Adrenal gland (tissue), 12 donors: Measurements from ENCODE around the gene PHLDB1. TPM values are rescaled to one million over a fixed set of nuclear protein-coding genes. Genes with fewer than 3 reads are reported as not detected.
A peak's percentile ranks its signal among the peaks of the same experiment; 100 is the strongest.

Experiments
- DNase-seq, 7 donors: peaks; one replicate each; pipeline ENCODE4 v3.0.0-alpha.2; 2019 to 2020
- H3K27ac ChIP-seq, 5 donors: fragments of 200-600 bp; sonication (generic) in 4 of 5; 1 replicate in 3 of 5; 2 replicates in 2 of 5; pipeline versions ENCODE4 v1.5.1 to v1.8.0; 2016 to 2020; ENCODE audit warnings: mild to moderate bottlenecking in 1 of 5
- H3K27me3 ChIP-seq: fragments of 200-600 bp; 2 replicates; pipeline ENCODE4 v1.8.0; 2021
- H3K36me3 ChIP-seq, 2 donors: fragments of 200-600 bp; replicated peaks in 1 of 2; 1 replicate in 1 of 2; 2 replicates in 1 of 2; pipeline versions ENCODE4 v1.5.1 to v1.8.0; 2018 to 2022
- H3K4me1 ChIP-seq, 2 donors: fragments of 200-600 bp; replicated peaks in 1 of 2; 1 replicate in 1 of 2; 2 replicates in 1 of 2; pipeline versions ENCODE4 v1.5.1 to v1.8.0; 2018 to 2021
- H3K4me3 ChIP-seq, 4 donors: fragments of 200-600 bp; sonication (generic) in 3 of 4; one replicate each; pipeline ENCODE4 v1.5.1; 2016 to 2018
- H3K9me3 ChIP-seq, 3 donors: fragments of 200-600 bp; sonication (generic) in 1 of 3; replicated peaks in 1 of 3; 1 replicate in 2 of 3; 2 replicates in 1 of 3; pipeline versions ENCODE4 v1.5.1 to v1.8.0; 2016 to 2021
- POLR2A ChIP-seq, 2 donors: fragments of 450-650 bp; IDR thresholded peaks; one replicate each; pipeline ENCODE4 v1.6.1; 2017; ENCODE audit warnings: antibody characterized with exemption in 2 of 2, mild to moderate bottlenecking in 2 of 2, moderate library complexity in 1 of 2
- WGBS, 4 donors: extraction: QIAGEN DNeasy Blood & Tissue Kit in 2 of 4; methylation state at CpG; one replicate each; pipeline versions ENCODE4 v1.1.5 to v1.1.7; 2013 to 2017; 5-methylcytosine and 5-hydroxymethylcytosine counted together
- intact Hi-C, 2 donors: fragments of 100-400 bp; cut with DNase I; formaldehyde crosslinking; loops; one replicate each; pipeline versions ENCODE4 v1.14.1 to v1.15.0; 2022 to 2023
- polyA plus RNA-seq, 3 donors: library from polyadenylated mRNA; stranded (reverse); fragments of 200-250 nt in 2 of 3; fragments of 350-450 nt in 1 of 3; fragmentation: Illumina TruSeq in 1 of 3; extraction: RNeasy Lipid Tissue Mini Kit (QIAGEN cat#74804) in 1 of 3; gene quantifications; one replicate each; pipeline ENCODE4 v1.2.3, GENCODE V29; 2013 to 2014
- total RNA-seq, 9 donors: library from RNA; depleted of rRNA in 4 of 9; stranded (reverse); fragments of >200 nt in 4 of 9; fragments of 120-200 nt in 1 of 9; fragmentation: NEBNext Ultra II Directional in 1 of 9; extraction: Animal tissue kit (Norgen Biotek cat#: 25700) in 1 of 9; gene quantifications; one replicate each; pipeline versions ENCODE4 v1.1.0 to v1.2.4, GENCODE V29; 2013 to 2023
- TF ChIP-seq, protein P1 (sequence below), 6 experiments: fragments of 450-650 bp in 4 of 6; fragments of 200-600 bp in 2 of 6; sonication (generic) in 1 of 6; IDR thresholded peaks; 1 replicate in 5 of 6; 2 replicates in 1 of 6; pipeline versions ENCODE4 v1.5.1 to v1.8.0; 2016 to 2021; ENCODE audit warnings: antibody characterized with exemption in 6 of 6, mild to moderate bottlenecking in 2 of 6, moderate library complexity in 1 of 6
- donor health status: healthy with polysubstance abuse.
- donor health status: Bipolar disorder and iron deficiency.
- donor health status: DM: yes; HTN: yes; CAD: no.
- donor health status: DM: no; HTN: no; CAD: no.
- donor health status: DM: no; HTN: no; CAD: no.
- donor health status: DM: yes; HTN: yes; CAD: no.

Gene PHLDB1
- total and polyA plus RNA-seq, 12 donors: 20.7 to 207 (median 80.2) TPM

GRCh38 chr11:118635237-118635591 lies 27.8 kb downstream of the PHLDB1 start:
- peaks cover 0 to 44% of the 10 kb centered on the region in 2 donors for H3K36me3 ChIP-seq
- intact Hi-C loops: no loop called here
- H3K9me3 ChIP-seq: no peaks in the 10 kb centered on the region
- peak in 5 of 7 donors; percentile 46 to 75 (median 73) for DNase-seq
- 14 to 34% (median 21%) methylated on average over 2 to 15 of the region's 15 CpGs for WGBS, 4 donors
- peak overlapping the region in 1 of 4 donors; percentile 41 for H3K4me3 ChIP-seq
- H3K4me1 ChIP-seq: peaks cover 0 to 40% of the 10 kb centered on the region in 2 donors
- H3K27ac ChIP-seq: peak overlapping the region; percentile 66 to 93 (median 82)
- no peaks in the 10 kb centered on the region for H3K27me3 ChIP-seq
- no peak for TF ChIP-seq POLR2A (IDR thresholded peaks at IDR 0.05)
- TF ChIP-seq, protein P1, sequence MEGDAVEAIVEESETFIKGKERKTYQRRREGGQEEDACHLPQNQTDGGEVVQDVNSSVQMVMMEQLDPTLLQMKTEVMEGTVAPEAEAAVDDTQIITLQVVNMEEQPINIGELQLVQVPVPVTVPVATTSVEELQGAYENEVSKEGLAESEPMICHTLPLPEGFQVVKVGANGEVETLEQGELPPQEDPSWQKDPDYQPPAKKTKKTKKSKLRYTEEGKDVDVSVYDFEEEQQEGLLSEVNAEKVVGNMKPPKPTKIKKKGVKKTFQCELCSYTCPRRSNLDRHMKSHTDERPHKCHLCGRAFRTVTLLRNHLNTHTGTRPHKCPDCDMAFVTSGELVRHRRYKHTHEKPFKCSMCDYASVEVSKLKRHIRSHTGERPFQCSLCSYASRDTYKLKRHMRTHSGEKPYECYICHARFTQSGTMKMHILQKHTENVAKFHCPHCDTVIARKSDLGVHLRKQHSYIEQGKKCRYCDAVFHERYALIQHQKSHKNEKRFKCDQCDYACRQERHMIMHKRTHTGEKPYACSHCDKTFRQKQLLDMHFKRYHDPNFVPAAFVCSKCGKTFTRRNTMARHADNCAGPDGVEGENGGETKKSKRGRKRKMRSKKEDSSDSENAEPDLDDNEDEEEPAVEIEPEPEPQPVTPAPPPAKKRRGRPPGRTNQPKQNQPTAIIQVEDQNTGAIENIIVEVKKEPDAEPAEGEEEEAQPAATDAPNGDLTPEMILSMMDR (IDR thresholded peaks at IDR 0.05): no peak

DNA sequence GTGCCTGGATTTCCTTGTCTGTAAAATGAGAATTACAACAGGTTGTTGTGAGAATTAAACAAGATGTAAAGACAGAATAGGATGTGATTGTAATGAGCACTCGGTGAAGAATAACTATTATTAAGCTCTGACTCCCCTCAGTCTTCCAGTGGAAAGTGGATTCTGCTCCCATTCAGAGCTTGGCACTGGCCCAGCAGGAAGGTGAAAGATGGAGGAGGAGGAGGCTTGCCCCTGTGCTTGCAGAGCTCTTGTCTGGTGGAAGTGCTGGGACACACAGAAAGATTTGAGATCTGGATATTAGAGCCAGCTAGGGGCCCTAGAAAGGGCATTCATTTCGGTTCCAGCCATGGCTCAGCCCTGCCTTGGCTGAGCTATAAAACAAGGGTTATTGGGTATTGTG lies 28.2 kb downstream of the PHLDB1 start:
- peaks cover 0 to 40% of the 10 kb centered on the region in 2 donors for H3K4me1 ChIP-seq
- TF ChIP-seq, protein P1 (IDR thresholded peaks at IDR 0.05): no peak
- TF ChIP-seq POLR2A (IDR thresholded peaks at IDR 0.05): no peak
- peak overlapping the region in 1 of 4 donors; percentile 41 for H3K4me3 ChIP-seq
- no peaks in the 10 kb centered on the region for H3K9me3 ChIP-seq
- peaks cover 0 to 48% of the 10 kb centered on the region in 2 donors for H3K36me3 ChIP-seq
- 49 to 75% (median 69%) methylated on average over 1 to 2 of the region's 2 CpGs for WGBS, 4 donors
- no peak for DNase-seq
- H3K27ac ChIP-seq: peak overlapping the region in 4 of 5 donors; percentile 66 to 93 (median 86)
- no peaks in the 10 kb centered on the region for H3K27me3 ChIP-seq
- intact Hi-C loops: no loop called here

DNA sequence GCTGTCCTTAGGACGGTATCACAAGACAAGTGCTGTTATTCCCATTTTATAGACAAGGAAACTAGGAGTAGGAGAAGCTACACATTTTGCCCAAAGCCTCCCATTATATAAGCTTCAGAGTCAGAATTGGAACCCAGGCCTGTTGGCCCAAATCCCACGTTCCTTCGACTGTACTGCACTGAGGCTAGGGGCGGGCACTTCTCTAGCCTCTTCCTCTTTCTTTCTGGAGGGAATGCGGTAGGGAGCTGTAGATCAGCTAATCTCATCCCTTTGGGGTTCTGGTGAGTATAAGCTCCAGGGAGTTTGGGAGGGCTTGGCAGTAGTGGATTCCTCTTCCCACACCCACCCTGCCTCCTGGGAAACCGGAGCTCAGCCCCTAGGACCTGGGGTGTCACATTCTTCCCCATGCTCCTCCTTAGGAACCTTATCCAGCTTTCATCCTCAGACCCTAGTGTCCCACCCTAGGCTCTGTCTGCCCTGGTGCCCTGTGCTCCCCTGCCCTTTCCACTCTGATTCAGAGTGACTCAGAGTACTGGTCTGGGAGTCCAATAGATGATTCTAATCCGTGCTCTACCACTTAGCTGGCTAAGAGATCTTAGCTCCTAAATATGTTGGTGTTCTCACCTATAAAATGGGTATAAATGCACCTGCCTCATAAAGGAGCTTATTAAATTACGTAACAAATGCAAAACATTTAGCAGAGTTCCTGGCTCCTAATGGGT lies 29.3 kb downstream of the PHLDB1 start:
- Histone ChIP-seq H3K4me1 (peaks cover 0 to 40% of the 10 kb centered on the region in 2 donors), H3K27ac (peak overlapping the region in 1 of 5 donors; percentile 16), H3K4me3 (no peak overlapping the region), H3K9me3 (no peaks in the 10 kb centered on the region), H3K27me3 (no peaks in the 10 kb centered on the region), H3K36me3 (peaks cover 0 to 48% of the 10 kb centered on the region in 2 donors)
- no peak for DNase-seq
- TF ChIP-seq, protein P1 (IDR thresholded peaks at IDR 0.05): no peak
- no peak for TF ChIP-seq POLR2A (IDR thresholded peaks at IDR 0.05)
- intact Hi-C loops: no loop called here
- 62 to 73% (median 64%) methylated on average over 8 of the region's 8 CpGs for WGBS, 4 donors

- TF ChIP-seq, protein P1 (IDR thresholded peaks at IDR 0.05): no peak
- no peak for TF ChIP-seq POLR2A (IDR thresholded peaks at IDR 0.05)
- no peak overlapping the region for H3K27ac ChIP-seq
- 92 to 96% (median 94%) methylated on average over 6 of the region's 6 CpGs for whole genome bisulfite sequencing, 4 donors
- no peaks in the 10 kb centered on the region for H3K27me3 ChIP-seq
- peaks cover 10 to 52% of the 10 kb centered on the region in 2 donors for H3K4me1 ChIP-seq
- intact Hi-C loops: no loop called here
- peaks cover 0 to 47% of the 10 kb centered on the region in 2 donors for H3K36me3 ChIP-seq
- no peaks in the 10 kb centered on the region for H3K9me3 ChIP-seq
- DNase-seq: no peak
- H3K4me3 ChIP-seq: no peak overlapping the region
These were observed 31.3 kb downstream of the PHLDB1 start for GRCh38 chr11:118638726-118639125.
